Left renal pelvis (tissue), 4 donors: Measurements from ENCODE around the gene CCDC142. TPM values are rescaled to one million over a fixed set of nuclear protein-coding genes. Genes with fewer than 3 reads are reported as not detected.
"Not testable (repeated sequence)": the region's sequence is repeated elsewhere in the genome, so short reads cannot be mapped to it uniquely, and the experiment has no call there.

Experiments used
- DNase-seq, 4 donors: peaks; one replicate each; pipeline ENCODE4 v3.0.0-alpha.2; 2013; ENCODE audit warnings: low read depth in 4 of 4, low spot score in 3 of 4
- polyA plus RNA-seq, 4 donors: library from polyadenylated mRNA; unstranded; fragments of 120-200 nt; gene quantifications; one replicate each; pipeline ENCODE4 v1.2.1, GENCODE V29; 2013; ENCODE audit not compliant: insufficient read length in 4 of 4

Gene CCDC142
- polyA plus RNA-seq, 4 donors, result 7.5 to 16.7 (median 11.2) TPM

GRCh38 chr2:74499940-74500577 is 17.3 kb upstream of the CCDC142 start:
- DNase-seq, result no peak

- no peak for DNase-seq
Measured at GRCh38 chr2:74499267-74499939, 16.6 kb upstream of the CCDC142 start, which contains the start of gene LBX2. Gene LBX2, minus strand, starts transcription at chr2:74499603. Its CDS starts 66 bp downstream, at chr2:74499537.

GRCh38 chr2:74498500-74499266 is 15.9 kb upstream of the CCDC142 start:
- no peak for DNase-seq

GRCh38 chr2:74497777-74498499 is 15.1 kb upstream of the CCDC142 start:
- DNase-seq, result no peak

GRCh38 chr2:74496997-74497776 is 14.4 kb upstream of the CCDC142 start:
- DNase-seq, result no peak

- no peak for DNase-seq
Measured at GRCh38 chr2:74495440-74495839, 12.6 kb upstream of the CCDC142 start.

GRCh38 chr2:74493546-74493945 is 10.7 kb upstream of the CCDC142 start:
- no peak for DNase-seq

GRCh38 chr2:74491648-74492544 is 9.1 kb upstream of the CCDC142 start:
- no peak for DNase-seq

- DNase-seq, result no peak
Measured at GRCh38 chr2:74489906-74490305, 7.1 kb upstream of the CCDC142 start.

GRCh38 chr2:74488643-74489481 is 6.1 kb upstream of the CCDC142 start:
- no peak for DNase-seq

GRCh38 chr2:74486141-74486540 is 3.3 kb upstream of the CCDC142 start:
- DNase-seq, result no peak

- DNase-seq, result not testable (repeated sequence)
Measured at GRCh38 chr2:74483675-74484164, 922 bp upstream of the CCDC142 start.

- DNase-seq, result no peak
Measured at GRCh38 chr2:74481961-74482800, 617 bp downstream of the CCDC142 start.

GRCh38 chr2:74481431-74481830 is 1.4 kb downstream of the CCDC142 start:
- DNase-seq, result no peak

GRCh38 chr2:74474899-74475298 is 7.9 kb downstream of the CCDC142 start:
- no peak for DNase-seq

GRCh38 chr2:74474481-74474880 is 8.3 kb downstream of the CCDC142 start:
- no peak for DNase-seq

- DNase-seq, result no peak
Measured at GRCh38 chr2:74472945-74473258, 9.9 kb downstream of the CCDC142 start.
